HS-5 (cell line): ENCODE measurements around the gene HIPK2.
A peak's percentile ranks its signal among the peaks of the same experiment; 100 is the strongest.

Experiments used
- DNase-seq: peaks from one replicate; pipeline ENCODE4 v3.0.0-alpha.2; 2012; ENCODE audit warnings: low read depth

Gene HIPK2

GRCh38 chr7:139750459-139751095 lies 27.2 kb downstream of the HIPK2 start:
- no peak for DNase-seq

GRCh38 chr7:139749545-139749944 lies 28.3 kb downstream of the HIPK2 start:
- DNase-seq, result no peak

GRCh38 chr7:139748941-139749340 lies 28.9 kb downstream of the HIPK2 start:
- DNase-seq, result no peak

GRCh38 chr7:139748373-139748765 lies 29.4 kb downstream of the HIPK2 start:
- DNase-seq, result no peak

GRCh38 chr7:139747662-139748372 lies 30.0 kb downstream of the HIPK2 start:
- DNase-seq, result no peak

- no peak for DNase-seq
Observed at GRCh38 chr7:139746652-139747051, 31.1 kb downstream of the HIPK2 start.

- no peak for DNase-seq
Observed at GRCh38 chr7:139745678-139746143, 32.1 kb downstream of the HIPK2 start.

GRCh38 chr7:139744768-139745677 lies 32.8 kb downstream of the HIPK2 start:
- no peak for DNase-seq

GRCh38 chr7:139743967-139744767 lies 33.6 kb downstream of the HIPK2 start:
- DNase-seq, result no peak

- DNase-seq, result no peak
Observed at GRCh38 chr7:139743267-139743966, 34.4 kb downstream of the HIPK2 start.

- DNase-seq, result no peak
Observed at GRCh38 chr7:139741789-139742344, 35.9 kb downstream of the HIPK2 start.

GRCh38 chr7:139741239-139741638 lies 36.6 kb downstream of the HIPK2 start:
- no peak for DNase-seq

- no peak for DNase-seq
Observed at GRCh38 chr7:139739863-139740597, 37.8 kb downstream of the HIPK2 start.

- DNase-seq, result no peak
Observed at GRCh38 chr7:139738772-139739171, 39.0 kb downstream of the HIPK2 start.

- no peak for DNase-seq
Observed at GRCh38 chr7:139738101-139738489, 39.7 kb downstream of the HIPK2 start.

- DNase-seq, result no peak
Observed at GRCh38 chr7:139737221-139738100, 40.3 kb downstream of the HIPK2 start.

GRCh38 chr7:139735912-139736595 lies 41.7 kb downstream of the HIPK2 start:
- DNase-seq, result no peak

- DNase-seq, result no peak
Observed at GRCh38 chr7:139735466-139735865, 42.3 kb downstream of the HIPK2 start.

GRCh38 chr7:139734395-139734794 lies 43.4 kb downstream of the HIPK2 start:
- DNase-seq, result peak; percentile 53
